Ishikawa (cell line): ENCODE results near the gene RNF121.

Source experiments
- CREB1 ChIP-seq: IDR thresholded peaks from 2 replicates; pipeline ENCODE4 v1.6.1; 2012; ENCODE audit warnings: low read depth
- EP300 ChIP-seq: IDR thresholded peaks from 2 replicates; pipeline ENCODE4 v1.6.1; 2012; ENCODE audit warnings: borderline replicate concordance
- FOXM1 ChIP-seq: IDR thresholded peaks from 2 replicates; pipeline ENCODE4 v1.6.1; 2012; ENCODE audit warnings: low read depth, borderline replicate concordance
- NFIC ChIP-seq: IDR thresholded peaks from 2 replicates; pipeline ENCODE4 v1.6.1; 2012
- RAD21 ChIP-seq: IDR thresholded peaks from 2 replicates; pipeline ENCODE4 v1.6.1; 2012; ENCODE audit warnings: low read depth
- TAF1 ChIP-seq: IDR thresholded peaks from 2 replicates; pipeline ENCODE4 v1.6.1; 2012; ENCODE audit warnings: low read depth, mild to moderate bottlenecking
- YY1 ChIP-seq: IDR thresholded peaks from 2 replicates; pipeline ENCODE4 v1.6.1; 2012; ENCODE audit warnings: low read depth
- TF ChIP-seq, protein P1 (sequence below): IDR thresholded peaks from 2 replicates; pipeline ENCODE4 v1.6.1; 2012
- TF ChIP-seq, protein P2 (sequence below): IDR thresholded peaks from 2 replicates; pipeline ENCODE4 v1.6.1; 2012; ENCODE audit warnings: low read depth, mild to moderate bottlenecking
- TF ChIP-seq, protein P3 (sequence below): IDR thresholded peaks from 2 replicates; pipeline ENCODE4 v1.6.1; 2012

DNA sequence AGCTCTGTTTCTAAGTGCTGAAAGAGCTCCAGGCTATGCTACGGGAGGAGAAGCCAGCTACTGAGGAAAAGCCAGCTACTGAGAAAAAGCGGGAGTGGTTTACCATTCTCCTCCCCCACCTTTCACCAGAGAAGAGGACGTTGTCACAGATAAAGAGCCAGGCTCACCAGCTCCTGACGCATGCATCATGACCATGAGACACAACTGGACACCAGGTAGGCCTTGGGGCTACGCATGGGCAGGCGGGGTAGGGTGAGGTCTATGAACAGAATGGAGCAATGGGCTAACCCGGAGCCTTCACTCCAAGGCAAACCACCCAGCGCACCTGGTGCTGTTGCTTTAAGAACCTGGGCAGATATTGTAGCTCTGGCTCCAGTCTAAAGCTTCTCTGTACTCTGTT is 71.0 kb downstream of the RNF121 start:
- TF ChIP-seq YY1, result no peak
- TF ChIP-seq RAD21, result no peak
- no peak for TF ChIP-seq NFIC
- no peak for TF ChIP-seq CREB1
- TF ChIP-seq TAF1, result no peak
- TF ChIP-seq, protein P1, sequence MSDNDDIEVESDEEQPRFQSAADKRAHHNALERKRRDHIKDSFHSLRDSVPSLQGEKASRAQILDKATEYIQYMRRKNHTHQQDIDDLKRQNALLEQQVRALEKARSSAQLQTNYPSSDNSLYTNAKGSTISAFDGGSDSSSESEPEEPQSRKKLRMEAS, result no peak
- TF ChIP-seq, protein P2, sequence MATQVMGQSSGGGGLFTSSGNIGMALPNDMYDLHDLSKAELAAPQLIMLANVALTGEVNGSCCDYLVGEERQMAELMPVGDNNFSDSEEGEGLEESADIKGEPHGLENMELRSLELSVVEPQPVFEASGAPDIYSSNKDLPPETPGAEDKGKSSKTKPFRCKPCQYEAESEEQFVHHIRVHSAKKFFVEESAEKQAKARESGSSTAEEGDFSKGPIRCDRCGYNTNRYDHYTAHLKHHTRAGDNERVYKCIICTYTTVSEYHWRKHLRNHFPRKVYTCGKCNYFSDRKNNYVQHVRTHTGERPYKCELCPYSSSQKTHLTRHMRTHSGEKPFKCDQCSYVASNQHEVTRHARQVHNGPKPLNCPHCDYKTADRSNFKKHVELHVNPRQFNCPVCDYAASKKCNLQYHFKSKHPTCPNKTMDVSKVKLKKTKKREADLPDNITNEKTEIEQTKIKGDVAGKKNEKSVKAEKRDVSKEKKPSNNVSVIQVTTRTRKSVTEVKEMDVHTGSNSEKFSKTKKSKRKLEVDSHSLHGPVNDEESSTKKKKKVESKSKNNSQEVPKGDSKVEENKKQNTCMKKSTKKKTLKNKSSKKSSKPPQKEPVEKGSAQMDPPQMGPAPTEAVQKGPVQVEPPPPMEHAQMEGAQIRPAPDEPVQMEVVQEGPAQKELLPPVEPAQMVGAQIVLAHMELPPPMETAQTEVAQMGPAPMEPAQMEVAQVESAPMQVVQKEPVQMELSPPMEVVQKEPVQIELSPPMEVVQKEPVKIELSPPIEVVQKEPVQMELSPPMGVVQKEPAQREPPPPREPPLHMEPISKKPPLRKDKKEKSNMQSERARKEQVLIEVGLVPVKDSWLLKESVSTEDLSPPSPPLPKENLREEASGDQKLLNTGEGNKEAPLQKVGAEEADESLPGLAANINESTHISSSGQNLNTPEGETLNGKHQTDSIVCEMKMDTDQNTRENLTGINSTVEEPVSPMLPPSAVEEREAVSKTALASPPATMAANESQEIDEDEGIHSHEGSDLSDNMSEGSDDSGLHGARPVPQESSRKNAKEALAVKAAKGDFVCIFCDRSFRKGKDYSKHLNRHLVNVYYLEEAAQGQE, result no peak
- no peak for TF ChIP-seq EP300
- TF ChIP-seq FOXM1, result no peak
- TF ChIP-seq, protein P3, sequence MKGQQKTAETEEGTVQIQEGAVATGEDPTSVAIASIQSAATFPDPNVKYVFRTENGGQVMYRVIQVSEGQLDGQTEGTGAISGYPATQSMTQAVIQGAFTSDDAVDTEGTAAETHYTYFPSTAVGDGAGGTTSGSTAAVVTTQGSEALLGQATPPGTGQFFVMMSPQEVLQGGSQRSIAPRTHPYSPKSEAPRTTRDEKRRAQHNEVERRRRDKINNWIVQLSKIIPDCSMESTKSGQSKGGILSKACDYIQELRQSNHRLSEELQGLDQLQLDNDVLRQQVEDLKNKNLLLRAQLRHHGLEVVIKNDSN, result no peak
